Kidney glomerular epithelial cell (primary cell): ENCODE results near the gene NELL1.
A peak's percentile ranks its signal among the peaks of the same experiment; 100 is the strongest.

ENCODE experiments used
- DNase-seq: peaks from one replicate; lab custom pipeline; 2025; lab: John Stamatoyannopoulos, UW

NELL1 gene

GRCh38 chr11:21564833-21565682 is 895.7 kb downstream of the NELL1 start:
- peak; percentile 26 for DNase-seq

- DNase-seq = no peak
These were observed 897.2 kb downstream of the NELL1 start for GRCh38 chr11:21566521-21567117.

DNA sequence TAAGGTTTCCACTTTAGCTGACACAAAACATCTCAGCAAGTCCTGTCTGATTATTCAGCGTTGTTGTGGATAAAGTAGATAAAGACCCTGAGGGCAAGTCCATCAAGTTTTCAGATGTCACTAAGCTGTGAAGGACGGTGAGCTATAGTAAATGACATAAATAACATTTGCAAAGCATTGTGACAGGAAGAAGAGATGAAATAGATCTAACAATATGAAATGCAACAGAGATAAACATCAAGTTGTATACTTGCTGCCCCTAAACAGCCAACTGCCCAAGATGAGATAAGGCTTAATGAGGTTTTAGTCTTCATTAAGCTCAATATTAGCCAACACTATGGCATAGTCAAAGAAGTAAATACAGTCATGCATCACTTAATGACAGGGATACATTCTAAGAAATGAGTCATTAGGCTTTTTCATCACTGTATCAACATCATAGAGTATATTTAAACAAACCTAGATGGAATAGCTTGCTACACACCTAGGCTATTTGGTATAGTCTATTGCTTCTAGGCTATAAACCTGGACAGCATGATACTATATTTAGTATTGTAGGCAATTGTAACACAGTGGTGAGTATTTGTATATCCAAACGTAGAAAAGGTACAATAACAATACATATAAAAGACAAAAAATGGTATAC is 898.4 kb downstream of the NELL1 start:
- peak; percentile 10 for DNase-seq

DNA sequence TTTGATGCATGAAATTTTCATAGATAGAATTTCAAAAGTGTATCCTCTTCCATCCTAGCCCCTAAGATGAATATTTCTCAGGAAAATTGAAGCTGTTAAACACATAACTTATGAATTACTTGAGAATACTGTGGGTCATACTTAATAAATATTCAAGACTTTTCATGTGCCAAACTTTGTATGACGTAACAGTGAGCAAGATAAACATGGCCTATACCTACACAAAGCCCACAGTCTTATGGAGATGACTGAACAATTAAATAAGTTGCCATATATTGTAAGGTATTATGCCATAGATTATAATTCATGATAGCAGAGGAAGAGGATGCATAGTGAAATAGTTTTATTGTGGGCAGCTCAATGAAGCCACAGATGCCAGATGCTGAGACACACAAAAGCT is 902.8 kb downstream of the NELL1 start:
- no peak for DNase-seq

DNA sequence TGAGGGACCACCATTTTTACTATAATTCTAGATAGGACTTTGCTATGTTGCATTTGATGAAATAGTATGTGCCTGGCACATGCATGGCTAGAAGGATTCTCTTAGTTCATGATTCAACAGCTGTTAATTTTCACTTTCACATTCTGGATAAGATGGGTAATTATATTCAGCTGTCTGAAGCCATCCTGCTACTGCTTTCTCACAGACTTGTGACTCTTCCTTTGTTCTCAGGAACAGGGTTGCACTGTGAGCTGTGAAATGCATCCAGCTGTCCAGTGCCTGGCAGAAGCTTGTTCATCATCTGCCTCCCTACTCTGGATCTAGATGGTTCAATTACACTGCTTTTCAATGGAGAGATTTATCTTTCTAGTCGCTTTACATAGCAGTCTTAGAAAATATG is 913.4 kb downstream of the NELL1 start:
- DNase-seq = no peak

DNA sequence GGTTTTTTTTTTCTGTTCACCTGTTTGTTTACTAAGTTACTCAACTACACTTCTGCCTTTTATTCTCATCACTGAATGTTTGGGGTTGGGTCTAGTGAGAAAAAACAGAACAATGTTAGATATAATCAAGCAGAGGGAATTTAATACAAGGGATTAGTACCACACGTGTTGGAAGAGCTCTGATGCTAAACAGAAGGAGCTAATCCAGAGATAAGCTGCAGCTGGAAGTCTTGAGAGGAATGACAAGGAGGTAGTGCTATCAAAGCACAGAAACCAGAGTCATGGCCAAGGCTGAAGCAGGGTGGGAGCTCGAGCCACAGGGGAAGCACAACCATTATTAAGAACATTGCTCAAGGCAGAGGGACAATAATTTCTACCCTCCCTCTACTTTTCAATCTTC is 919.4 kb downstream of the NELL1 start:
- no peak for DNase-seq

DNA sequence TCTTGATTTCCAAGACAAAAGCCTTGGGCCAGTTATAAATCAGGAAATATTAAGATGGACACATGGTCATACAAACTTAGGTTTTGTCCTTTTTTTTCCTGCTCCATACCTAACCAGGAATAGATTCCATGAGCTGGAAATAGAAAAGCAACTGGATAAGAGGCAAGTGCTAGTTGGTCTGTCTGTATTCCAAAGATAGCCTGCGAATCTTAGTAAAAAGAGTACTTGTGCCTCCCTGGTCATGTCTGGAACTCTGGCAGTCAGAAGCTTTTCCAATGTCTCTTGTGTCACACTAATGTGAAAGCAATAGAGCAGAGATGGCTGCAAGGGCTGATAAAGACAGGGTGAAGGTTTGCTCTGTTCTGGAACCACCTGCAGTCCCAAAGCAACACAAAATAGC is 933.3 kb downstream of the NELL1 start:
- no peak for DNase-seq

DNA sequence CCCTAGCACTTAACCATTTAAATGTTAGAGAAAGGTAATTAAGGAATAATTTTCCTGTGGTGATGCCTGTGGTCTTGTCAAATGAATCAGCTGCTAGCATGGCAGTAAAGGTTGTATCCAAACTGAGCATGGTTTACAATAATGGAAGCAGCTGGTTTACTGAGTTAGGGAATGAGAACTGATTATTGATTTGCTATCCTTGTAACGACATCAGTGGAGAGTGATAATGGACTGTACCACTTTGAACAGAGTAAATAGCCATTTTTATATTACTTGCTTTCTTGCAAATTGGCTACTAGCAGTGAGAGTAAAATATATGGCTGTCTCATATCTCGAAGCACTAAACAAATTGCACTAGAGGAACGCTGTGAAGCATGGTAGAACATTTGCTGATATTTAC is 934.5 kb downstream of the NELL1 start:
- DNase-seq = no peak

DNA sequence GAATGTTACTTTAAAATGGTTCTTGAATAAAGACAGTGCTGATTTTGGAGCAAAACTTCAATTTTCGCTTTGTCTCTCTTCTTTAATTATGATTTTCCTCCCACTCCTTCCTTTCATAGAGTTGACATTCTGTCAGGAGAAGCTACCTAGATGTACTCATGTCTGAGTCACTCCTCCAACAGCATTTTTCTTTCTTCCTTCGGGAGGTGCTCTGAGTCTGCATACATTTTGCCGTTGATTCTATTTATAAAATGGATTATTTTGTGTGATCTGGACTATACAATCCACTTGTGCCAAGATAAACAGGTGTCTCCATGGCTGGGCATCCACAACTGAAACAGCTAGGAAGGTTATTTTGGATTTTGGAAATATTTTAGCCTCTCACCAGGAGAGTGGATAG is 935.2 kb downstream of the NELL1 start:
- no peak for DNase-seq

DNA sequence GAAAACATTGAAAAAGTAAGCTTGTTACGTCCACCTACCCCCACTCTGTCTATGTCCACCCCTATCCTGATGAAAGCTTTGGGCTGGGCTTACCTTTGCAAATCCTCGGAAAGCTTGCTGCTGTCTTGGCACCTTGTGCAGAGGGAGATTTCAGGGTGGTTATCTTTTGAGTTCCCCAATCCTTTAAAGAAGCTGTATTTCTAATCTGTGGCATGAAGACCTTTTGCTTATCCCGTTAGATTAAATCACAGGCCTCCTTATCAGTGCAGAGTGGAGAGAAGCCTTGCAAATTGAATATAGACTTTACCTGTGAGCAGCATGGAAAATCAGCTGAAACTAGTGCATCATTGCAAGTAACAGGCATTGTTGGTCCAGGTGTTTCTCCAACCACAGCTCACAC is 942.9 kb downstream of the NELL1 start:
- no peak for DNase-seq

- no peak for DNase-seq
These were observed 945.6 kb downstream of the NELL1 start for GRCh38 chr11:21614961-21615360.

- DNase-seq = no peak
These were observed 946.6 kb downstream of the NELL1 start for GRCh38 chr11:21615955-21616371.

GRCh38 chr11:21622566-21622965 is 953.2 kb downstream of the NELL1 start:
- no peak for DNase-seq

DNA sequence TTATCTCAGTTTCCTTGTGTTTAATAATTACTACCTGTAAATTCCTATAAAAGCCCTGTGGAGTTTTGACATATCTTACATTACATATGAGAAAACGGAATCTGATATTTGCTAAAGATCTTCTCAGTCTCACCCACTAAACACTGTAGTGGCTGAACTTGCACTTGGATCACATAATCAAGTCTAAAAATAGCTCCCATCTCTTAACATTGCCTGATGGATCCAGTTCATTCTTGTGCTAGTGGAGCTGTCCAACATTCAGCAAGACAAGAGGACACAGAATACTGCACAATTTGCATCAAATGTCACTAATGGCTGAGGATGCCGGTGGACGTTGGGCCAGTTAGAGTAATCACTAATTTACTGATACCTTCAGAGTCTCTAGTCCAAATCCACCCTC is 953.6 kb downstream of the NELL1 start:
- peak; percentile 12 for DNase-seq
